ENCODE results near the gene MBNL2.

The MBNL2 gene

DNA sequence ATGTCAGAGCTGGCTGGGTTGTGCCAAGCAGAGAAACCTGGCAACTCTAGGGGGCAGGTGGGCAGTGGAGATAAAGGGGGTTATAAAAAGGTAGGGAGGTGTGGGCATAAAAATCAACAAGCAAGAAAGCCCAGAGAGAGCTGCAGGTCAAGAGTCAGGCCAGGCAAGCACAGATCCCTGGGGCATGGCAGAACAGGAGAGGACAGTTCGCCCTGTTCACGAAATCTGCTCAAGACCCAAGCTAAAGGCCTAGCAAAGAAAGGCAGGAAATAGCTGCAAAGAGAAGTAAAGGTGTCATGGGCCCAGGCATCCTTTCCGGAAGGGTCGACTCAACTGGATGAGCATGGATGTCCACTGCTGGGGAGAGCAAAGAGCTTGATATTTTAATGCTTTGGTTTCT, 3.4 kb downstream of the MBNL2 start:
- peak overlapping the region; percentile 82 for H3K4me3 ChIP-seq (ENCODE audit: low read depth, low read length)
- TF ChIP-seq, protein P1, sequence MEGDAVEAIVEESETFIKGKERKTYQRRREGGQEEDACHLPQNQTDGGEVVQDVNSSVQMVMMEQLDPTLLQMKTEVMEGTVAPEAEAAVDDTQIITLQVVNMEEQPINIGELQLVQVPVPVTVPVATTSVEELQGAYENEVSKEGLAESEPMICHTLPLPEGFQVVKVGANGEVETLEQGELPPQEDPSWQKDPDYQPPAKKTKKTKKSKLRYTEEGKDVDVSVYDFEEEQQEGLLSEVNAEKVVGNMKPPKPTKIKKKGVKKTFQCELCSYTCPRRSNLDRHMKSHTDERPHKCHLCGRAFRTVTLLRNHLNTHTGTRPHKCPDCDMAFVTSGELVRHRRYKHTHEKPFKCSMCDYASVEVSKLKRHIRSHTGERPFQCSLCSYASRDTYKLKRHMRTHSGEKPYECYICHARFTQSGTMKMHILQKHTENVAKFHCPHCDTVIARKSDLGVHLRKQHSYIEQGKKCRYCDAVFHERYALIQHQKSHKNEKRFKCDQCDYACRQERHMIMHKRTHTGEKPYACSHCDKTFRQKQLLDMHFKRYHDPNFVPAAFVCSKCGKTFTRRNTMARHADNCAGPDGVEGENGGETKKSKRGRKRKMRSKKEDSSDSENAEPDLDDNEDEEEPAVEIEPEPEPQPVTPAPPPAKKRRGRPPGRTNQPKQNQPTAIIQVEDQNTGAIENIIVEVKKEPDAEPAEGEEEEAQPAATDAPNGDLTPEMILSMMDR (IDR thresholded peaks at IDR 0.05; ENCODE audit: low read depth, low read length), result no peak

DNA sequence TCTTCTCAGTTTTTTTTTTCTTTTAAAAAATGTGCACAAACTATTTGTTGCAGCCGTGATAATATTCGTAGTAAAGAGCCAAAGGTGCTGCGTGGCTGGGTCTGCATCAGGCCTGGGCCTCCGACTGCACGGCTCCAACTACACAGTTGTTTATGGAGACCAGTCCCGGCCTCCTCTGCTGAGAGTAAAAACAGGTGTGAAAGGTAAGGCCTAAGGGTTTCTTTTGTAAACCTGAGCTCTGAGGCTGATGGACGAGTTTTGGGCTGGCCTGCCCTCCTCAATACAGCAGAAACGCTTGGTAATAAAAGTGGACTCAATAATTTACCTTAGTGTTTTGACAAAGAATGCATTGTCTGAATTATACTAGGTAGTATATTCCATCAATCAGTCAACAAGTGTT, 3.9 kb downstream of the MBNL2 start:
- TF ChIP-seq, protein P1 (IDR thresholded peaks at IDR 0.05; ENCODE audit: low read depth, low read length), result no peak
- peak overlapping the region; percentile 82 for H3K4me3 ChIP-seq (ENCODE audit: low read depth, low read length)

DNA sequence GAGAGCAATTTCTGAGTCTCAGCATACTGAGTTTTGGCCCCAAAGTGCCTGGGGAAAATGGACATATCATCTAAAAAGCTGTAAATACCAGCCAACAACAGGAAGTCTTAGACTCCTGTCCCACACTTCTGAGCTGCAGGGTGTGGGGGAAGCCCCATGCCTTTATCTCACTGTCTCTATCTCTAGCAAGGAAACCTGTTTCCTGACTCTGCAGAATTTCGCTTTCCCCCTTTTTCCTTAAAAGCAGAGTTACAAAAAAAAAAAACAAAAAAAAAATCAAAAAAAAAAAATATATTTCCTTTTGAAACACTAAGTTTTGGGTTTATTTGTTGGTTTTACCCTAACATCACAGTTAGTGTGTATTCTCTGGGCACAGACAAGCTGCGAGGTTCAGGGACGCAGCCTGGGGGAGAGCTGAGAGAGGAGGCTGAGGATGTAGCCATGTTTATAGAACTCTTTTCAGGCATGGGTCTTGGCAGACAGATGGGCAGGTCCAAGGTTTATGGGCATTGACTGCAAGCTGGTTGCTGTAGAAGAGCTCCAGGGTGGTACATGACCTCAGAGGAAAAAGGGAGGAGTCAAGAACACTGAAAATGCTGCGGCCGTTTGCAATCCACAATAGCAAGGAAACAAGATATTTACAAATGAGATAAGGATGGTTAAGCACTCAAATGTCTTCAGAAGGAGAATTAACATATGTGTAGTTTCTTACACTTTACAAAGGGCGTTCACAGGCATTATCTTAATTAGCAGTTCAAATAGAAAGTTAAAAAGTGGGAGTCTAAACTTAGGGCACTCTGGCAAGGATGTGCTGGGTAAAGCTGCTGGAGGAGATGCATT, 4.9 kb downstream of the MBNL2 start:
- H3K4me3 ChIP-seq (ENCODE audit: low read depth, low read length), result no peak overlapping the region

DNA sequence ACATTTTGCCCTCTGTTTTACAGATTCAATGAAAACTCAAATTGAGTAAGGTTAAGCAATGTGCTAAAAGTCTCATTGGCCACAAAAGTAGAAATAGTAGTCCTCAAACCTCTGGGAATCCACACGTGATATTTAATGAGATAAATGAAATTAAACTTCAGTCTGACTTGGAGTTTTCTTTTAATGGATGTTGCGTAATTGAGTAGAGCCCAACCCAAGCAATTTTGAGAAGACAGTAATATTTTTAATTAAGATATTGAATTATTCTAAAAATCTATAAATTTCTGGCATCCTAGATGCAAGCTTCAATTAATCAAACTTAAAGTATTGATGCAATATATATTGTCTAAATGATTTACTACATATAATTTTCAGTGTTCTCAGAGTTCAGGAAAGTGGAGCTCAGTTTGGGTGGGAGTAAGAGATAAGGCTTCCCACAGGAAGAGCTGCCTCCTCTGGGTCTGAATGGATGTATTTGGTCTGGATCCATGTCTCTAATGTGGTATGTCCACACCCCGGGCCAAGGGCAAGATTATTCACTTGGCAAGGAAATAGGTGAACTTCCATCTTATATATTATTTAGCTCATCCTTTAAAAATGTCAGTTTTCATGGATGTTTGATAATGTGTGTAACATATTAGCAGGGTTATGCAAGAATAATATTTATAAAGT, 6.9 kb downstream of the MBNL2 start:
- TF ChIP-seq, protein P1 (IDR thresholded peaks at IDR 0.05; ENCODE audit: low read depth, low read length), result no peak
- no peak overlapping the region for H3K4me3 ChIP-seq (ENCODE audit: low read depth, low read length)

More for the DNA sequence above, 4.9 kb downstream of the MBNL2 start:
- TF ChIP-seq, protein P1 (IDR thresholded peaks at IDR 0.05; ENCODE audit: low read depth, low read length), result no peak

DNA sequence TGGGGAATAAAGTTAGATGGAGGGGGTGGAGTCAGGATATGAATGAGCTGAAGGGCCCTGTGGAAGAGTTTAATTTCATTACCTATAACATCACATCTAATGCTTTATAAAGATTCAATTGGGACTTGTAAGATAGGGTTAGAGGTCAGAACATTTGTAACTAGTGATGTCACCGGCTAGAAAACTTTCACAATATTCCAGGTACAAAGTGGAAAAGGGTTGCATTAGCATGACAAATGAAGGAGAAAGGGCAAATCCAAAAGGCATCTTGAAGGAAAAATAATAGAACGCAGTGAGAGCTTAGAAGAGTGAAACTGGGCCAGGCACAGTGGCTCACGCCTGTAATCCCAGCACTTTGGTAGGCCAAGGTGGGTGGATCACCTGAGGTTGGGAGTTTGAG, 7.6 kb downstream of the MBNL2 start:
- no peak overlapping the region for H3K4me3 ChIP-seq (ENCODE audit: low read depth, low read length)
- TF ChIP-seq, protein P1 (IDR thresholded peaks at IDR 0.05; ENCODE audit: low read depth, low read length), result no peak

DNA sequence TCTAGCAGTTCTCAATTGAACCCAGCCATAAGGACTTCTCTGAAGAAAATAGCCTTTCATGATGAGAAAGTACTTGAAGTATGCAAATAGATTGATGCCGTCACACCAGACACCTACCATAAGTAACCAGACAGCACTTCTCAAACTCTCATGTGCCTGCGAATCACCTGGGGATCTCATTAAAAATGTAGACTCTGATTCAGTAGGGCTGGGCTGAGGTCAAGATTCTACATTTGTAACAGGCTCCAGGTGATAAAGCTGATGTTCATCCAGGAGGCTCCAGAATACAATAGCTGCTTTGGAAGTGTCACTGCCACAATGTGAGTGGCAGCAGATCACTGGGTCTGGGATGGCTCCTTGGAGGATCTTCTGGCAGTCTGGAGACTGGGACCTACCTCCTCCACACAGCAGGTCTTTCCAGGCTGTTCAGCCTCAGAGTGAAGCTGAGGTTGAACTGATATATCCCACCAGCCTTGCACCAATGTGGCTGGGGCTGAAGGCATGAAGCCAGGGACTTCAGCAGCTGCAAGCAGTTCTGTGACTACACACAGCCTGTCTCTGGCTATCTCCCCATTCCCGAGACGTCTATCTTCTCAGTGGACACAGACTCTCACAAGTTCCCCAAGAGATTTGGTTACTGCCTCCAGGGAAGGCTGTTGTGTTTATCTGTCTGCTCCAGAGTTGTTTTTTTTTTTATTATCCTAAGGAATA, 9.1 kb downstream of the MBNL2 start:
- TF ChIP-seq, protein P1 (IDR thresholded peaks at IDR 0.05; ENCODE audit: low read depth, low read length), result no peak
- no peak overlapping the region for H3K4me3 ChIP-seq (ENCODE audit: low read depth, low read length)
